GM12891 (cell line): Measurements from ENCODE around the gene UNC13B.

ENCODE experiments used
- PAX5 ChIP-seq: IDR thresholded peaks from 2 replicates; pipeline ENCODE4 v1.6.1; 2011; ENCODE audit warnings: low read length, moderate library complexity, mild to moderate bottlenecking; ENCODE audit not compliant: insufficient read depth, severe bottlenecking
- POLR2A ChIP-seq: IDR thresholded peaks from 2 replicates; pipeline ENCODE4 v1.6.1; 2011; ENCODE audit warnings: low read depth, low read length, control low read depth
- POLR2AphosphoS5 ChIP-seq: IDR thresholded peaks from 2 replicates; pipeline ENCODE4 v1.6.1; 2011; ENCODE audit warnings: low read depth, low read length, control low read depth
- POU2F2 ChIP-seq: IDR thresholded peaks from 2 replicates; pipeline ENCODE4 v1.6.1; 2011; ENCODE audit warnings: low read depth, mild to moderate bottlenecking, control low read depth, low read length, moderate library complexity
- SPI1 ChIP-seq: IDR thresholded peaks from 2 replicates; pipeline ENCODE4 v1.6.1; 2011; ENCODE audit warnings: low read depth, low read length, control low read depth
- TAF1 ChIP-seq: IDR thresholded peaks from 2 replicates; pipeline ENCODE4 v1.6.1; 2011; ENCODE audit warnings: low read depth, low read length, control low read depth

GRCh38 chr9:35277171-35277520, 115.3 kb downstream of the UNC13B start:
- TF ChIP-seq POLR2AphosphoS5 (no peak), POLR2A (no peak), SPI1 (no peak), TAF1 (no peak), PAX5 (no peak), POU2F2 (no peak)
